SK-N-SH treated with all-trans-retinoic acid at 6 μM for 48 hours (cell line): ENCODE measurements around the gene NUP35.

ENCODE experiments used
- ATAC-seq: fragments of 200-7000 bp; cut with Tn5 transposase; 3 replicates; pipeline ENCODE4 v1.9.1; 2020; ENCODE audit warnings: mild to moderate bottlenecking, moderate library complexity
- BACH2 ChIP-seq: fragments of 250-450 bp; sonication (Bioruptor Pico); IDR thresholded peaks from 2 replicates; pipeline ENCODE4 v1.9.0; 2021; ENCODE audit warnings: mild to moderate bottlenecking, borderline replicate concordance
- CSDC2 ChIP-seq: fragments of 250-450 bp; sonication (Bioruptor Pico); IDR thresholded peaks from 2 replicates; pipeline ENCODE4 v1.5.0; 2020; ENCODE audit warnings: mild to moderate bottlenecking, moderate library complexity
- ESRRG ChIP-seq: fragments of 250-450 bp; sonication (Bioruptor Pico); IDR thresholded peaks from 2 replicates; pipeline ENCODE4 v1.6.1; 2021; ENCODE audit warnings: mild to moderate bottlenecking
- GLIS3 ChIP-seq: fragments of 250-450 bp; sonication (Bioruptor Pico); IDR thresholded peaks from 2 replicates; pipeline ENCODE4 v1.5.0; 2020; ENCODE audit warnings: mild to moderate bottlenecking, moderate library complexity
- ISL1 ChIP-seq: fragments of 250-450 bp; sonication (Bioruptor Pico); IDR thresholded peaks from 2 replicates; pipeline ENCODE4 v2.1.2; 2022; ENCODE audit warnings: mild to moderate bottlenecking, moderate library complexity
- OSR1 ChIP-seq: fragments of 250-450 bp; sonication (Bioruptor Pico); IDR thresholded peaks from 2 replicates; pipeline ENCODE4 v1.8.0; 2022; ENCODE audit warnings: moderate library complexity, mild to moderate bottlenecking, inconsistent platforms
- PPARA ChIP-seq: fragments of 250-450 bp; sonication (Bioruptor Pico); IDR thresholded peaks from 2 replicates; pipeline ENCODE4 v1.5.0; 2020; ENCODE audit warnings: mild to moderate bottlenecking, borderline replicate concordance
- RARB ChIP-seq: fragments of 250-450 bp; sonication (Bioruptor Pico); IDR thresholded peaks from 2 replicates; pipeline ENCODE4 v1.8.0; 2021; ENCODE audit warnings: mild to moderate bottlenecking, moderate library complexity
- SNAI2 ChIP-seq: fragments of 250-450 bp; sonication (Bioruptor Pico); IDR thresholded peaks from 2 replicates; pipeline ENCODE4 v1.5.0; 2020; ENCODE audit warnings: mild to moderate bottlenecking, moderate library complexity
- TCF4 ChIP-seq: fragments of 250-450 bp; sonication (Bioruptor Pico); IDR thresholded peaks from 2 replicates; pipeline ENCODE4 v1.8.0; 2021; ENCODE audit warnings: mild to moderate bottlenecking, moderate library complexity, borderline replicate concordance
- TOX ChIP-seq: fragments of 250-450 bp; sonication (Bioruptor Pico); IDR thresholded peaks from 2 replicates; pipeline ENCODE4 v1.8.0; 2021; ENCODE audit warnings: mild to moderate bottlenecking, moderate library complexity, borderline replicate concordance
- ZFP3 ChIP-seq: fragments of 250-450 bp; sonication (Bioruptor Pico); IDR thresholded peaks from 2 replicates; pipeline ENCODE4 v1.5.0; 2020; ENCODE audit warnings: mild to moderate bottlenecking, moderate library complexity
- ZFP30 ChIP-seq: fragments of 450-650 bp; formaldehyde crosslinking; IDR thresholded peaks from 2 replicates; pipeline ENCODE4 v1.5.0; 2022; ENCODE audit warnings: mild to moderate bottlenecking, moderate library complexity
- ZNF70 ChIP-seq: fragments of 450-650 bp; formaldehyde crosslinking; IDR thresholded peaks from 2 replicates; pipeline ENCODE4 v1.5.0; 2020; ENCODE audit warnings: mild to moderate bottlenecking, moderate library complexity
- ZNF8 ChIP-seq: fragments of 450-650 bp; formaldehyde crosslinking; IDR thresholded peaks from 2 replicates; pipeline ENCODE4 v1.5.0; 2020; ENCODE audit warnings: mild to moderate bottlenecking, moderate library complexity
- TF ChIP-seq, protein P1 (sequence below): fragments of 250-450 bp; sonication (Bioruptor Pico); IDR thresholded peaks from 2 replicates; pipeline ENCODE4 v1.5.0; 2020; ENCODE audit warnings: mild to moderate bottlenecking, moderate library complexity
- TF ChIP-seq, protein P2 (sequence below): fragments of 250-450 bp; sonication (Bioruptor Pico); IDR thresholded peaks from 2 replicates; pipeline ENCODE4 v1.8.0; 2020; ENCODE audit warnings: mild to moderate bottlenecking, moderate library complexity, borderline replicate concordance
- TF ChIP-seq, protein P3 (sequence below): fragments of 250-450 bp; sonication (Bioruptor Pico); IDR thresholded peaks from 2 replicates; pipeline ENCODE4 v1.5.1; 2021; ENCODE audit warnings: mild to moderate bottlenecking, moderate library complexity
- TF ChIP-seq, protein P4 (sequence below): fragments of 250-450 bp; sonication (Bioruptor Pico); IDR thresholded peaks from 2 replicates; pipeline ENCODE4 v1.5.1; 2020; ENCODE audit warnings: low read depth, mild to moderate bottlenecking, moderate library complexity

Gene NUP35

DNA sequence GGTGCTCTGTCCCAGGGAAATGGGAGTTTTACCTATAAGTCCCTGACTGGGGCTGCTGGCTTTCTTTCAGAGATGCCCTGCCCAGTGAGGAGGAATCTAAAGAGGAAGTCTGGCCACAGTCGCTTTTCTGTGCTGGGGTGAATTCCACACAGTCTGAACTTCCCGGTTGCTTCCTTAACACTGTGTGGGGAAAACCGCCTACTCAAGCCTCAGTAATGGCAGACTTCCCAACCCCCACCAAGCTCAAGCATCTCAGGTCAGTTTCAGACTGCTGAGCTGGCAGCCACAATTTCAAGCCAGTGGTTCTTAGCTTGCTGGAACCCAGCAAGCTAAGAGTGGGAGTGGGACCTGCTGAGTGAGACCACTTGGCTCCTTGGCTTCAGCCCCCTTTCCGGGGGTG is 54.9 kb downstream of the NUP35 start:
- ATAC-seq, result no peak
- TF ChIP-seq ISL1 (no peak), ESRRG (CRISPR knock-in tag) (no peak), ZFP30 (no peak), BACH2 (CRISPR knock-in tag) (no peak), PPARA (CRISPR knock-in tag) (no peak)
- TF ChIP-seq, all 23 proteins: peak for 0

DNA sequence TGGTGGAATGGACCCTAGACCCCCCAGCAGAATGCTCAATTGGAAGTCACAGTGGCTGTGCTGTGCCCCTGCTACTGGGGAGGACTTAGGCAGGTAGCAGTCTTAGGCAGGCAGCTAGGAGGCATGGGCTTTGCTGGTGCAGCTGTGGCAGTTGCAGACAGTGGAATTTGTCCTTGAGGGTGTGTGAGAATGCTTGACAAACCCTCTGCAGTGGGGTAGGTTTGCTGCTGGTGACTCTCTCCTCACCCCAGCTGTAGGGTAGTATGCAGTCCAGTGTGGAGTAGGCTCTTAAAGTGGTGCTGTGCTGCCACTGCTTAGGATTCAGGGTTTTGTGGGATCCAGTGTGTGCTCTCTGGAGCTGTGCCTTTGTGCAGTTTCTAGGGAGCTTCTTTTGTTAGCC is 61.3 kb downstream of the NUP35 start:
- no peak for ATAC-seq
- TF ChIP-seq ESRRG (CRISPR knock-in tag) (no peak), ZNF70 (no peak), GLIS3 (CRISPR knock-in tag) (no peak), ZNF8 (CRISPR knock-in tag) (no peak), SNAI2 (CRISPR knock-in tag) (no peak), ZFP3 (CRISPR knock-in tag) (no peak), TCF4 (CRISPR knock-in tag) (no peak), CSDC2 (CRISPR knock-in tag) (no peak), TOX (no peak), ZFP30 (no peak)
- TF ChIP-seq, protein P1, sequence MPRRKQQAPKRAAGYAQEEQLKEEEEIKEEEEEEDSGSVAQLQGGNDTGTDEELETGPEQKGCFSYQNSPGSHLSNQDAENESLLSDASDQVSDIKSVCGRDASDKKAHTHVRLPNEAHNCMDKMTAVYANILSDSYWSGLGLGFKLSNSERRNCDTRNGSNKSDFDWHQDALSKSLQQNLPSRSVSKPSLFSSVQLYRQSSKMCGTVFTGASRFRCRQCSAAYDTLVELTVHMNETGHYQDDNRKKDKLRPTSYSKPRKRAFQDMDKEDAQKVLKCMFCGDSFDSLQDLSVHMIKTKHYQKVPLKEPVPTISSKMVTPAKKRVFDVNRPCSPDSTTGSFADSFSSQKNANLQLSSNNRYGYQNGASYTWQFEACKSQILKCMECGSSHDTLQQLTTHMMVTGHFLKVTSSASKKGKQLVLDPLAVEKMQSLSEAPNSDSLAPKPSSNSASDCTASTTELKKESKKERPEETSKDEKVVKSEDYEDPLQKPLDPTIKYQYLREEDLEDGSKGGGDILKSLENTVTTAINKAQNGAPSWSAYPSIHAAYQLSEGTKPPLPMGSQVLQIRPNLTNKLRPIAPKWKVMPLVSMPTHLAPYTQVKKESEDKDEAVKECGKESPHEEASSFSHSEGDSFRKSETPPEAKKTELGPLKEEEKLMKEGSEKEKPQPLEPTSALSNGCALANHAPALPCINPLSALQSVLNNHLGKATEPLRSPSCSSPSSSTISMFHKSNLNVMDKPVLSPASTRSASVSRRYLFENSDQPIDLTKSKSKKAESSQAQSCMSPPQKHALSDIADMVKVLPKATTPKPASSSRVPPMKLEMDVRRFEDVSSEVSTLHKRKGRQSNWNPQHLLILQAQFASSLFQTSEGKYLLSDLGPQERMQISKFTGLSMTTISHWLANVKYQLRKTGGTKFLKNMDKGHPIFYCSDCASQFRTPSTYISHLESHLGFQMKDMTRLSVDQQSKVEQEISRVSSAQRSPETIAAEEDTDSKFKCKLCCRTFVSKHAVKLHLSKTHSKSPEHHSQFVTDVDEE (CRISPR knock-in tag), result no peak
- TF ChIP-seq, protein P2, sequence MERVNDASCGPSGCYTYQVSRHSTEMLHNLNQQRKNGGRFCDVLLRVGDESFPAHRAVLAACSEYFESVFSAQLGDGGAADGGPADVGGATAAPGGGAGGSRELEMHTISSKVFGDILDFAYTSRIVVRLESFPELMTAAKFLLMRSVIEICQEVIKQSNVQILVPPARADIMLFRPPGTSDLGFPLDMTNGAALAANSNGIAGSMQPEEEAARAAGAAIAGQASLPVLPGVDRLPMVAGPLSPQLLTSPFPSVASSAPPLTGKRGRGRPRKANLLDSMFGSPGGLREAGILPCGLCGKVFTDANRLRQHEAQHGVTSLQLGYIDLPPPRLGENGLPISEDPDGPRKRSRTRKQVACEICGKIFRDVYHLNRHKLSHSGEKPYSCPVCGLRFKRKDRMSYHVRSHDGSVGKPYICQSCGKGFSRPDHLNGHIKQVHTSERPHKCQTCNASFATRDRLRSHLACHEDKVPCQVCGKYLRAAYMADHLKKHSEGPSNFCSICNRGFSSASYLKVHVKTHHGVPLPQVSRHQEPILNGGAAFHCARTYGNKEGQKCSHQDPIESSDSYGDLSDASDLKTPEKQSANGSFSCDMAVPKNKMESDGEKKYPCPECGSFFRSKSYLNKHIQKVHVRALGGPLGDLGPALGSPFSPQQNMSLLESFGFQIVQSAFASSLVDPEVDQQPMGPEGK (CRISPR knock-in tag), result no peak
- TF ChIP-seq, protein P3, sequence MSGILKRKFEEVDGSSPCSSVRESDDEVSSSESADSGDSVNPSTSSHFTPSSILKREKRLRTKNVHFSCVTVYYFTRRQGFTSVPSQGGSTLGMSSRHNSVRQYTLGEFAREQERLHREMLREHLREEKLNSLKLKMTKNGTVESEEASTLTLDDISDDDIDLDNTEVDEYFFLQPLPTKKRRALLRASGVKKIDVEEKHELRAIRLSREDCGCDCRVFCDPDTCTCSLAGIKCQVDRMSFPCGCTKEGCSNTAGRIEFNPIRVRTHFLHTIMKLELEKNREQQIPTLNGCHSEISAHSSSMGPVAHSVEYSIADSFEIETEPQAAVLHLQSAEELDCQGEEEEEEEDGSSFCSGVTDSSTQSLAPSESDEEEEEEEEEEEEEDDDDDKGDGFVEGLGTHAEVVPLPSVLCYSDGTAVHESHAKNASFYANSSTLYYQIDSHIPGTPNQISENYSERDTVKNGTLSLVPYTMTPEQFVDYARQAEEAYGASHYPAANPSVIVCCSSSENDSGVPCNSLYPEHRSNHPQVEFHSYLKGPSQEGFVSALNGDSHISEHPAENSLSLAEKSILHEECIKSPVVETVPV, result no peak
- TF ChIP-seq, protein P4, sequence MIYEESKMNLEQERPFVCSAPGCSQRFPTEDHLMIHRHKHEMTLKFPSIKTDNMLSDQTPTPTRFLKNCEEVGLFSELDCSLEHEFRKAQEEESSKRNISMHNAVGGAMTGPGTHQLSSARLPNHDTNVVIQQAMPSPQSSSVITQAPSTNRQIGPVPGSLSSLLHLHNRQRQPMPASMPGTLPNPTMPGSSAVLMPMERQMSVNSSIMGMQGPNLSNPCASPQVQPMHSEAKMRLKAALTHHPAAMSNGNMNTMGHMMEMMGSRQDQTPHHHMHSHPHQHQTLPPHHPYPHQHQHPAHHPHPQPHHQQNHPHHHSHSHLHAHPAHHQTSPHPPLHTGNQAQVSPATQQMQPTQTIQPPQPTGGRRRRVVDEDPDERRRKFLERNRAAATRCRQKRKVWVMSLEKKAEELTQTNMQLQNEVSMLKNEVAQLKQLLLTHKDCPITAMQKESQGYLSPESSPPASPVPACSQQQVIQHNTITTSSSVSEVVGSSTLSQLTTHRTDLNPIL (CRISPR knock-in tag), result no peak

DNA sequence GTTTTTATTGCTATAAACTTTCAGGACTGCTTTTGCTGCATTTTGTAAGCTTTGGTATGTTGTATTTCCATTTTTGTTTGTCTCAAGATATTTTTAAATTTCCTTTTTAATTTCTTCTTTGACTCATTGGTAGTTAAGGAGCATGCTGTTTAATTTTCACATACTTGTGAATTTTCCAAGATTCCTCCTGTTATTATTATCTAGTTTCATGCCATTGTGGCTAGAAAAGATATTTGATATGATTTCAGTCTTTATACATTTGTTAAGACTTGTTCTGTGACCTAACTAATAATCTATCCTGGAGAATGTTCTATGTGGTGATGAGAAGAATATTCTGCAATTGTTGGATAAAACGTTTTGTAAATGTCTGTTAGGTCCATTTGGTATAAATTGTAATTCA is 62.1 kb downstream of the NUP35 start:
- ATAC-seq, result no peak
- TF ChIP-seq OSR1, result no peak
- no peak for TF ChIP-seq ZFP3 (CRISPR knock-in tag)
- no peak for TF ChIP-seq ZFP30
- TF ChIP-seq ESRRG (CRISPR knock-in tag), result no peak
- no peak for TF ChIP-seq PPARA (CRISPR knock-in tag)
- TF ChIP-seq RARB (CRISPR knock-in tag), result no peak
- TF ChIP-seq, protein P1 (CRISPR knock-in tag), result no peak
- TF ChIP-seq ZNF70, result no peak
- TF ChIP-seq, protein P3, result no peak
- TF ChIP-seq, protein P4 (CRISPR knock-in tag), result no peak
- no peak for TF ChIP-seq TOX
- no peak for TF ChIP-seq SNAI2 (CRISPR knock-in tag)
- no peak for TF ChIP-seq CSDC2 (CRISPR knock-in tag)
- TF ChIP-seq, all 23 proteins: peak for 0
